Urinary bladder (tissue), 4 donors: ENCODE measurements around the gene ANKRD30B. TPM values are rescaled to one million over a fixed set of nuclear protein-coding genes. Genes with fewer than 3 reads are reported as not detected.
"Not testable (repeated sequence)": the region's sequence is repeated elsewhere in the genome, so short reads cannot be mapped to it uniquely, and the experiment has no call there.

Experiments
- DNase-seq: peaks from one replicate; pipeline ENCODE4 v3.0.0-alpha.2; 2015; ENCODE audit errors: extremely low spot score
- H3K27ac ChIP-seq: one replicate; pipeline ENCODE4 v1.5.1; 2013; ENCODE audit warnings: low read depth, mild to moderate bottlenecking, moderate library complexity
- H3K36me3 ChIP-seq: one replicate; pipeline ENCODE4 v1.6.1; 2013; ENCODE audit warnings: mild to moderate bottlenecking, moderate library complexity; ENCODE audit not compliant: insufficient read depth
- H3K4me1 ChIP-seq: one replicate; pipeline ENCODE4 v1.6.1; 2013; ENCODE audit warnings: mild to moderate bottlenecking, moderate library complexity; ENCODE audit not compliant: insufficient read depth
- H3K4me3 ChIP-seq: one replicate; pipeline ENCODE4 v1.5.1; 2013; ENCODE audit warnings: low read depth, low read length
- WGBS: extraction: QIAGEN DNeasy Blood & Tissue Kit; methylation state at CpG from one replicate; pipeline ENCODE4 v1.1.7; 2013; 5-methylcytosine and 5-hydroxymethylcytosine counted together
- polyA plus RNA-seq: library from polyadenylated mRNA; stranded (reverse); fragments of 200-250 nt; gene quantifications from one replicate; pipeline ENCODE4 v1.2.3, GENCODE V29; 2013
- total RNA-seq: library from RNA; depleted of rRNA; stranded (reverse); fragments of >200 nt; gene quantifications from one replicate; pipeline ENCODE4 v1.2.3, GENCODE V29; 2014
- donor health status: healthy with polysubstance abuse.
- donor health status: healthy.

ANKRD30B gene
- total and polyA plus RNA-seq, 2 donors = not detected

- H3K4me3 ChIP-seq, H3K4me1 ChIP-seq, H3K27ac ChIP-seq, H3K36me3 ChIP-seq, DNase-seq: not testable (repeated sequence)
- WGBS = 86% methylated on average over 3 of the region's 3 CpGs
Measured at GRCh38 chr18:14796876-14797275, 48.9 kb downstream of the ANKRD30B start.

- 87% methylated on average over 11 of the region's 12 CpGs for WGBS
- not testable (repeated sequence) for H3K4me1 ChIP-seq, H3K4me3 ChIP-seq, DNase-seq, H3K27ac ChIP-seq, H3K36me3 ChIP-seq
Measured at GRCh38 chr18:14797969-14798764, 50.2 kb downstream of the ANKRD30B start.

GRCh38 chr18:14811081-14811480 lies 63.1 kb downstream of the ANKRD30B start:
- not testable (repeated sequence) for H3K36me3 ChIP-seq, H3K4me3 ChIP-seq, DNase-seq, H3K4me1 ChIP-seq, H3K27ac ChIP-seq
- 88% methylated on average over 13 of the region's 13 CpGs for WGBS

GRCh38 chr18:14826972-14827632 lies 79.1 kb downstream of the ANKRD30B start:
- not testable (repeated sequence) for H3K4me3 ChIP-seq, H3K36me3 ChIP-seq, H3K27ac ChIP-seq, H3K4me1 ChIP-seq, DNase-seq
- WGBS = 57% methylated on average over 2 of the region's 2 CpGs

GRCh38 chr18:14841607-14842006 lies 93.6 kb downstream of the ANKRD30B start:
- WGBS = 90% methylated on average over 2 of the region's 2 CpGs
- H3K36me3 ChIP-seq, DNase-seq, H3K4me3 ChIP-seq, H3K27ac ChIP-seq, H3K4me1 ChIP-seq: not testable (repeated sequence)

- DNase-seq, H3K36me3 ChIP-seq, H3K27ac ChIP-seq, H3K4me3 ChIP-seq, H3K4me1 ChIP-seq: not testable (repeated sequence)
- WGBS = 18% methylated on average over 2 of the region's 2 CpGs
Measured at GRCh38 chr18:14851533-14851932, 103.6 kb downstream of the ANKRD30B start.

GRCh38 chr18:14855634-14856033 lies 107.7 kb downstream of the ANKRD30B start:
- WGBS = 86% methylated on average over 16 of the region's 17 CpGs
- not testable (repeated sequence) for H3K4me1 ChIP-seq, H3K4me3 ChIP-seq, DNase-seq, H3K36me3 ChIP-seq, H3K27ac ChIP-seq

- H3K27ac ChIP-seq, H3K4me3 ChIP-seq, DNase-seq, H3K36me3 ChIP-seq, H3K4me1 ChIP-seq: not testable (repeated sequence)
- 92% methylated on average over 7 of the region's 20 CpGs for WGBS
Measured at GRCh38 chr18:14856256-14856655, 108.3 kb downstream of the ANKRD30B start.

- 87% methylated on average over 2 of the region's 10 CpGs for WGBS
- H3K4me3 ChIP-seq, H3K36me3 ChIP-seq, H3K27ac ChIP-seq, DNase-seq, H3K4me1 ChIP-seq: not testable (repeated sequence)
Measured at GRCh38 chr18:14858514-14858913, 110.5 kb downstream of the ANKRD30B start.

GRCh38 chr18:14859995-14860394 lies 112.0 kb downstream of the ANKRD30B start:
- not testable (repeated sequence) for H3K4me3 ChIP-seq, H3K36me3 ChIP-seq, H3K4me1 ChIP-seq, DNase-seq, H3K27ac ChIP-seq
- 88% methylated on average over 15 of the region's 15 CpGs for WGBS

- H3K27ac ChIP-seq, DNase-seq, H3K4me1 ChIP-seq, H3K36me3 ChIP-seq, H3K4me3 ChIP-seq: not testable (repeated sequence)
- WGBS = 85% methylated on average over 15 of the region's 15 CpGs
Measured at GRCh38 chr18:14866426-14866825, 118.5 kb downstream of the ANKRD30B start.

GRCh38 chr18:14867988-14868387 lies 120.0 kb downstream of the ANKRD30B start:
- not testable (repeated sequence) for H3K4me3 ChIP-seq, DNase-seq
- 93% methylated on average over 4 of the region's 4 CpGs for WGBS

GRCh38 chr18:14868825-14869224 lies 120.9 kb downstream of the ANKRD30B start:
- not testable (repeated sequence) for H3K27ac ChIP-seq, H3K4me1 ChIP-seq, DNase-seq, H3K4me3 ChIP-seq, H3K36me3 ChIP-seq
- 75% methylated on average over 4 of the region's 4 CpGs for WGBS

More at GRCh38 chr18:14867988-14868387, 120.0 kb downstream of the ANKRD30B start:
- H3K4me1 ChIP-seq, H3K36me3 ChIP-seq, H3K27ac ChIP-seq: not testable (repeated sequence)

GRCh38 chr18:14878826-14879225 lies 130.9 kb downstream of the ANKRD30B start:
- not testable (repeated sequence) for H3K27ac ChIP-seq, H3K4me1 ChIP-seq, H3K4me3 ChIP-seq, DNase-seq, H3K36me3 ChIP-seq
- WGBS = 90% methylated on average over 11 of the region's 14 CpGs
